ENCODE measurements around the gene DENR.
A peak's percentile ranks its signal among the peaks of the same experiment; 100 is the strongest.
"Not testable (repeated sequence)": the region's sequence is repeated elsewhere in the genome, so short reads cannot be mapped to it uniquely, and the experiment has no call there.

The DENR gene

DNA sequence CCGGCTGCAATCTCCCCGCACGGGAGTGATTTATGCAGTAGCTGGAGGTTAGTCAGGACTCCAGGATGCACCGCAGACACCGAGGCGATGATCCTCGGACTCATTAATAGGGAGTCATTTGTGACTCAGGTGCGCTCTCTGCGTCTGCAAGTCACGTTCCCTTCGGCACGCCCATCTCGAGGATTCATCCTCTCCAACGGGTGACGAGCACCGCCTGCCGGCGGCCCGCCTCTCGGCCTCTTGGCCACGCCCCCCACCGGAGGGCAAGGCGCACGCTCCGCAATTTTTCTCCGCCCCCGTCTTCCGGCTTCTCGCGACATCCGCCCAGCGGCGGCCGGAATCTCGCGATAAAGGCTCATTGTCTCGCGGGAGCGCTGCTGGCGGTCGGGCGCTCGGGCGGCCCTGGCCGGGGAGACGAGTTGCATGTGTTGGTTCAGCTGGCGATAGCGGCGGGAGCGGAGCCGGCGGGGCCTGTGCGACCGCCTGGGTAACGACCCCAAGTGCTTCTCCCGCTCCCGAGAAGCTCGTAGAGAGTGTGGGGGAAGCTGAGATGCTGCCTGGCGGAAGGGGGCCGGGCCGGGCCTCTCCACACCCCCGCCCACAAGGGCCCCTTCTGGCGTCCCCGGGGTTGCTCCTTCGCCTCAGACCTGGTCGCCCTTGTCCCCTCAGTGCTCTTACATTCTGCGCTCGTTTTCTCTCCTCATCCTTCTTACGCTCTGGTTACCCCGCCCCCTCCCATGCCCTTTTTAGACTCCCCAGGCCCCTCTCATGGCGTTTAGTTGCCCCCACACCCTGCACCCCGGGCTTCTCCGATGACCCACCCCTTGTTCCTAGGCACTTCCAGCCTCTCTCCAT, at the start of gene DENR:
Gene DENR (plus strand): TSS at position 361 of the 855 bp plus-strand sequence. CDS start 878 bp downstream, outside the sequence.
- DNase-seq = peak; percentile 96

- not testable (repeated sequence) for DNase-seq
Measured at GRCh38 chr12:122702890-122703611, 49.6 kb upstream of the DENR start, which contains the start of gene HCAR2. HCAR2 (minus strand) TSS chr12:122703357; CDS start chr12:122703283, 74 bp downstream.

DNA sequence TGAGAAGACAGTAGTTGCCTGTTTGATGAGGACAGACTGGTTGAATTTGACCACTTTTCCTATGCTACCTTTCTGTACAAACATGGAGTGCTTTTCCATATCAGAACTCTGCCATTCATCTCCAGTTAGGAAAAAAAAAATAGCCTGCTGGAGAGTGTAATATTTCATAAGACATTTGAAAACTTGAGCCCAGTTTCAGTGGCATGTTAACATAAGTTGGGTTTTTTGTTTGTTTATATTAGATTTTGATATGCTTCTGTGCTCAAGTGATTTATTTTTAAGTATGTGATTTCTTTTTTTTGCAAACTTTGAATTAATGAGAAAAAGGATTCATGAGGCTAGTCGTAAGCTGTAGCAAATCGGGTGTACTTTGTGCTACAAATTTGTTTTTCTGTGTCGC, 48.8 kb upstream of the DENR start:
- not testable (repeated sequence) for DNase-seq

- DNase-seq = not testable (repeated sequence)
Measured at GRCh38 chr12:122709287-122709686, 43.3 kb upstream of the DENR start.

DNA sequence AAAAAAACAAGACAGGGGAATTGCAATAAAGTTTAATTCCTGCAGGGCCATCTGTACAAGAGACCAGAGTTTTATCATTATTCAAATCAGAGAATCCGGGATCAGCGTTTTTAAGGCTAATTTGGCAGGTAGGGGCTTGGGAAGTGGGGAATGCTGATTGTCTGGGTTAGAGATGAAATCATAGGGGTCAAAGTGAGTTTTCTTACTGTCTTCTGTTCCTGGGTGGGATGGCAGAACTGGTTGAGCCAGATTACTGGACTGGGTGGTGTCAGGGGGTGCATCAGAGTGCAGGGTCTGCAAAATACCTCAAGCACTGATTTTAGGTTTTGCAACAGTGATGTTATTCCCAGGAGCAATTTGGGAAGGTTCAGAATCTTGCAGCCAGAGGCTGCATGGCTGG, 42.3 kb upstream of the DENR start:
- DNase-seq = not testable (repeated sequence)

DNA sequence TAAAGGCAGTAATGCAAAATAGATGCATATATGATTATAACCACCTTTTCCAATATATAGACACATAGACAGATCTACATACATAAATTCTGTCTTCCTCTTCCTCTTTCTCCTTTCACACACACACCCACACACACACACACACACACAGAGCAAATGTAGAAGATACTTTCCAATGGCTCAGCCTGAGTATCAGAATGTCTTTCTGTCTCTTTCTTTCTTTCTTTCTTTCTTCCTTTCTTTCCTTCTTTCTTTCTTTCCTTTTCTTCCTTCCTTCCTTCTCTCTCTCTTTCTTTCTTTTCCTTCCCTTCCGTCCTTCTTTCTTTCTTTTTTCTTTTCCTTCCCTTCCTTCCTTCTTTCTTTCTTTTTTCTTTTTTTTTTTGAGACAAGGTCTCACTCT, 41.4 kb upstream of the DENR start:
- DNase-seq = not testable (repeated sequence)

DNA sequence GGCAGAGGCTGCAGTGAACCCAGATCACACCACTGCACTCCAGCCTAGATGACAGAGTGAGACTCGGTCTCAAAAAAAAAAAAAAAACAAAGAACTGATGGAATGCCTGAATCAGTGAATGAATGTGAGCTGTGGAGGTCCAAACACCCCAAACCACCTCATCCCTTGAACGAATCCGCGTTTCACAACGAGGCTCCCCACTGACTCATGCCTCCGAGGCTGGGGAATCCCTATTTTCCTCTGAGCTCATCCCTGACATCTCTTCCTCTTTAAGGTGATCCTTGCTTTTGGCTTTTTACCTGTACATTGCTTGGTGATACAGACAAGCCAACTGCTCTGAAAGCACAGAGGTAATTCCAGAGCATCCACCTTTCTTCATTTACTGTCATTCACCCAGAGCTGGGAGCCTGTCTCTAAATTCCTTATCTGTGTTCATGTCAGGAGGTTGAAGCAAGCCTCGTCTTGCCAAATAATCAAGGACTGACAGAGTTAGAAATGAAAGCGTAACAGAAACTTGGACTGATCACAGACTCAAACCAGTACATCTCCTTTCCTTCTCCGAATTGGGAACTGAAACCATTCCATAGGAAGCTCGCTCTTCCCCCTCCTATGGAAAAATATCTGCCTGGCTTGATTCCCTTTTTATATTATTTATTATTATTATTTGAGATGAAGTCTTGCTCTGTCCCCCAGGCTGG, 39.0 kb upstream of the DENR start:
- DNase-seq = not testable (repeated sequence)

DNA sequence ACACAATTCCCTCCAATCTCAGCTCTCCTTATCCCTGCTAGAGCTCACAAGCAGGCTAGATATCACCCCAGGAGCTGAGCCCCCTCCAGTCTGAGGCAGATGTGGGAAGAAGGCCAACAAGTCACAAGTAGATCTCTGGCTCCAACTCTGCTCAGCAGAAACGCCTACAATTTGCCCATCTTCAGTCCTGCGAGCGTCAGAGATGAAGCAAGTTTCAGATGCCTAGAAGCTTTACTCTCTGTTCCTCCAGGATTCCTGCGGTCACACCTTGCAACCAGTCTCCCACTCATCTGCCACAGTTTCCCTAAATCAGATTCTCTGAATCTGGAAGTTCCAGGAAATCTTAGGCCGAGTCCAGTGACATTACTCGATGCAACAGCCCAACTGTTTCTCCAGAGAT, 37.4 kb upstream of the DENR start:
- DNase-seq = not testable (repeated sequence)

GRCh38 chr12:122716658-122717057, 36.0 kb upstream of the DENR start, which contains the start of gene HCAR3:
HCAR3 (minus strand) TSS chr12:122716811; CDS start chr12:122716737, 74 bp downstream.
- not testable (repeated sequence) for DNase-seq

DNA sequence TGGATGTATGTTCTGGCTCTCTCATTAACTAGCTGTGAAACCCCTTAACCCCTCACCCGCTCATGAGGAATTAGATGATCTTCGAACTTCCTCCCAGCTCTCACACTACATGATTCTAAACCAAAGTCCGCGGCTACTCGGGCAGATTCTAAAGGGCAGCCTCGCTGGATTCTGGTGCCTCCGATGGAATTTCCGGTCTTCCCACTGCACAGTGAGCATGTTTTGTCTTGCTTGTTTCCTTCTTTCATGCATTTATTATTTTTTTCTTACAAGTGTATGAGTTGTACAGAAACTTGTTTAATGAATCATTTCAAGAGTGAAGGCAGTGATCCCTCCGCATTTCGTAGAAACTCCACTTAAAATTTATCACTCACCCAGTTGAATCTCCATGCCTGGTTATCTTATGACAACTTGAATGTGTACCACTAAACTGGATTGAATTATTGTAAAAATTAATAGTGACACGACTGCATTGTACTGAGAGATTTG, 31.5 kb upstream of the DENR start:
- no peak for DNase-seq

DNA sequence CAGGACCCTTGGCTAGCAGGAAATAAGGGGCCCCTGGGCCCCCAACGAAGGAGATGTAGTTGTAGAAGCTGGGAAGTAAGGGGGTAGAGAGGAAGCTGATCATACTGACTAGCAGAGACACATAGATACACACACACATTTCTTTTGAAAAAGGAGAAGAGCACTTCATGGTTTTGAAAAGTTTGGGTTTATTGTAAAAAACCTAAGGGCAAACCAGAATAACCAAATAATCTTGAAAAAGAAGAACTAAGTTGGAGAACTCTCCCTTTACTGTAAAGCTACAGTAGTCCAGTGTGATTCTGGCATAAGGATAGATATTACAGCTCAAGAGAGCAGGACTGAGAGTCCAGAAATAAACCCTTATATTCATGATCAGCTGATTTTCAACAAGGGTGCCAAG, 30.2 kb upstream of the DENR start:
- no peak for DNase-seq

DNA sequence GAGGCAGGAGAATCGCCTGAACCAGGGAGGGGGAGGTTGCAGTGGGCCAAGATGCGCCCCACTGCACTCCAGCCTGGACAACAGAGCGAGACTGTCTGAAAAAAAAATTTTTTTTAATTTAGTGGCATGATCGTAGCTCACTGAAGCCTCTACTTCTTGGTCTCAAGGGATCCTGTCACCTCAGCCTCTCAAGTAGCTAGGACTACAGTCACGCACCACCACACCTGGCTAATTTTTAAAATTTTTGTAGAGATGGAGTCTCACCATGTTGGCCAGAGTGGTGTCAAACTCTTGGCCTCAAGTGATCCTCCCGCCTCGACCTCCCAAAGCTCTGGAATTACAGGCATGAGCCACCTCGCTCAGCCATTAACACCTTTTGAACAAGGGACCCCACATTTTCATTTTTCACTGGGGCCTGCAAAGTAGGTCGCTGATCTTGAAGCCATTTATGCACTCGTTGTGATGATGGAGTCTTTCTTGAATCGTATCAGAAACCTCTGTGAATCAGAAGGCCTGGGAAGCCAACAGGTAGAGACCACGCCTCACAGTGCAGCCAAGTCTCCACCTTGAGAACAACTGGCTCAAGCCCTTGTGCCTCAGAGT, 27.9 kb upstream of the DENR start:
- DNase-seq = no peak

DNA sequence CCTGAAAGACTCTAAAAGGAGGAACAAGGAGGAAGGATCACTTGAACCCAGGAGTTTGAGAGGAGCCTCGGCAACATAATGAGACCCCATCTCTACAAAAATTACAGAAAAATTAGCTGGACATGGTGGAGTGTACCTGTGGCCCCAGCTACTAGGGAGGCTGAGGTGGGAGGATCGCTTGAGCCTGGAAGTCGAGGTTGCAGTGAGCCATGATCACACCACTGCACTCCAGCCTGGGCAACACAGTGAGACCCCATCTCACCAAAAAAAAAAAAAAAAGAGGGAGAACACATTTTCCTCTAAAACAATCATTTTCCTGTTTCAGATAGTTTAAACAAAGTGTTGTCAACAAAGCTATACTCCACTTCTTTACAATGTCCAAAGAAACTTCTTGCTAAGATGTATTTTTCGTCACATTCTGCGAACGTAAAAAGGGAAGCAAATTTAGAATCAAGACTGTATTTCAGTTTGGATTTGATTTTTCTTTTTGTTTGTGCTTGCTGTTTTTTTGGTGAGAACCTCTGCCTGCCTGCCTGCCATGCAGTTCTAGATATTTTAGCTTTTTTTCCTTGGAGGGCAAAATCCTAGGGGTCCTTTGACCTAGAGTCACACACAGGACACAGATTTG, 27.1 kb upstream of the DENR start:
- DNase-seq = no peak

GRCh38 chr12:122726080-122726558, 26.5 kb upstream of the DENR start:
- DNase-seq = no peak

DNA sequence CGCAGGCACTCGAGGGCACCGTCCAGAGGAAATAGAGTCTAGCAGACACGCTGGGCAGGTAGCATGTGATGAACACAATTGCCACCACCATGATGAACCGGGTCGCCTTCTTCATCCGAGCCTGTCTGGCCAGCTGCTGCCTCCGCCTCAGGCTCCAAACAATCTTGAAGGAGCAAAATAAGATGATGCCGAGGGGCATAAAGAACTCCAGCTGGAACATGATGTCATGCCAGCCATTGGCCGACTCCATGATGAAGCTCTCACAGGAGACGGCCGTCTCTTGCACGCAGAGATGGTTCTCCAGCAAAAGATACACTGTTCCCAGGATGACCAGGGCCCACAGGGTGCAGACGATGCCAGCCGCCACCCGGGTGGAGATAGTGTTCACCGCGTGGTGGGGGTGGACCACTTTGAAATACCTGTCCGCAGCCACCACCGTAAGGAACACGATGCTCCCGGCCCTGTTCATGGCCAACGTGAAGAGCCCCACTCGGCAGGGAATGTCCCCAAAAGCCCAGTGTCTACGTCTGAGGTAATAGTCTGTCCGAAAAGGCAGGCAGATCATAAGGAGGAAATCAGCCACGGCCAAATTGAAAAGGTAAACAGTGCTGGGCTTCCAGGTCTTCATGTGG, 22.9 kb upstream of the DENR start:
- no peak for DNase-seq

DNA sequence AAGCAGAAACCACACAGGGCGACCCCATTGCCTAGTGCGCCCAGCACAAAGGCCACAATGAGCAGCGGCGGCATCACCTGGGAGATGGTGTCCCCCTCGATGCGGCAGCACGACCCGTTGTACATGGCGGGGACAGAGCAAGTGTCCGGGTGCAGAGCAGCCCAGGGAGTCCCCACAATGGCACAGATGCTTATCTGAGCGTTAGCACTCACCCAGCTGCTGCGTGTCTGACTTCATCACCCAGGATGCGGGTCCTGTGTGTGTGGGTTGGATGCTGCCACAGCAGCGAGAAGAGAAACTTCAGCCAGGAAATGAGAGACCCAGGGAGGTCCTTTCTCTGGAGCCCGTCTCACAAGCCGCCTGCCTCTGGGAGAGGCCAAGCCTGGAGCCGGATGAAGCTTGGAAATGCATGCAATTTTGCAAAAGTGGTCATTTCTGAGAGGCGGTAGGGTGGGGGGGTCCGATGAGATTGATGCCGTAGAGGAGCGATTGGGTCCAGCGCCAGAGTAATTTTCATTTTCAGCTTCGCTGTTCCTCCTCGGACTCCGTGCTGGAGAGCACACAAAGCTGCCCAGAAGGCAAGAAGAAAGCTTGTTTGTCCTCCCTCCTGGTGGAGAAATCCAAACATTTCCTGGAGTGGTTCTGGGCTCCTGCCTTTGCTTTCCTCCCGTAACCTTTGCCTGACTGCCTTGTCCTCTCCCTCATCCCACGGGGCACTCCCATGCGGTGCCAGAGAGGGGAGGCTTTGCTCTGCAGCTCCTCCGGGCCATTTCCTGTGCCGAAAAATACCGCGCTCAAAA, 22.2 kb upstream of the DENR start, which contains the start of gene HCAR1:
Gene HCAR1 (minus strand): TSS at position 630 of the 800 bp plus-strand sequence. CDS start 505 bp downstream, at position 125.
- no peak for DNase-seq

DNA sequence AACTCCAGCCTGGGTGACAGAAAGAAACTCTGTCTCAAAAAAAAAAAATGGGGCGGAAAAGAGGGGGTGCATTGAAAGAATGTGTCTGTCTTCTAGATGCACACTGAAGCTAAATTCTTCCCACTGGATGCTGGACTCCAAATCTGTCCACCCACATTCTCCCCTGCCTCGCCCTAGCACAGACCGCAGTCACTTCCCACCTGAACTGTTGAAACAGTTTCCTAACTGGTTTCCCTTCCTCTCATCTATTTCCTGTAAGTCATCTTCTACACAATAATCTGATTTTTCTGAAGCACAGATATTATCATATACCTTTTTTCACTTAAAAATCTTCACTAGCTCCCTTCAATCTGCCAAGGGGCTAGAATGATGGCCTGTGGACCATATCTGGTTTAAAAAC, 20.5 kb upstream of the DENR start:
- DNase-seq = no peak

DNA sequence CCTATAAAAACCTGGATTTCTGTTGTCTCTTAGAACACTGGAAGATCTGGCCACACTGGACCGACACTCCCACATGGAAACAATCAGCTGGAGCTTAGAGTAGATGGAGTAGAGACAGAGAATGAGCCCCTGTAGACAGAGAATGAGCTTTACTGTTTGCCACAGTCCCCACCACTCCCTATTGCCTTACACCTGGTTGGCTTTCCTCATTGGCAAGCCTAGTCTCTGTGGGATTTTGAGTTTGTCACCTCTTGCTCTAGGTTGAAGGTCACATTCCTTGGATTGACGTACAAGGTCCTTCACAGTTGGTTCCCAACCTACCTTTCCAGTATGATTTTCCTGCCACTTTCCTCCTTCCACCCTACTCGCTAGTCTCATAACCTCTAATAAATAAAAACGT, 20.0 kb upstream of the DENR start:
- DNase-seq = no peak

DNA sequence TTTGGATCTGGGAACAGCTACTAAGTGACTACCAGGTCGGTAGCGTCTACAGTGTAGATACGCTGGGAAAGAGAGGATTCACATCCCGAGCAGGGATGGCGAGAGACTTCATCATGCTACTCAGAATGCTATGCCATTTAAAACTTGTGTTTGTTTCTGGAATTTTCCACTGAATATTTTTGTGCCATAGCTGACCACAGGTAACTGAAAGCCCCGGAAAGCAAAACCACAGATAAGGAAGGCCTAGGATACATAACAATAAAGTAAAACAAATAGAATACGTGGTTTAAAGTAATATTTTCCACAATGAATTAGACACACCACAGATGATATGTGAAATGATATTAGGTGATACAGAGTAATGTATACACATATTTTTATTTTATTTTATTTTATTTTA, 14.1 kb upstream of the DENR start:
- DNase-seq = no peak

DNA sequence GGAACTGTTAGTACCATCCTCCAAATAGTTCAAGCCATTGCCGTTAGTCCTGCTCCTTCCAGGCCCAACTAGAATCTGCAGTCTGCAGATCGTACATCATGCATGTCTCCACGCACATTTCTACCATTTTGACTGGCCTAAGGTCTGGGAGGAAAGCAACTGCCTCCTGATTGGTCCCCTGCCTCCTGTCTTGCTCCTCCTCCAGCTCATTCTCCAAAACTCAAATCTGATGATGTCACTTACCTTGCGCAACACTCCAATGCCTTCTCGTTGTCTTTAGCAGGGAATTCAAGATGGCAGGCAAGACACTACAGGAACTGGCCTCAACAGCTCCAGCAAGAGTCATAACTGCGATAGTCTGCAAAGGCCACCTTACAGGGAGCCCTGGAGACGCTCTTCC, 12.3 kb upstream of the DENR start:
- no peak for DNase-seq

Data from midbrain (tissue), 1 donor.